Keratinocyte (primary cell): ENCODE results near the gene SLC4A2.

Experiments used
- EZH2 ChIP-seq: IDR thresholded peaks from one replicate; pipeline ENCODE4 v1.6.1; 2012; ENCODE audit warnings: inconsistent platforms, mild to moderate bottlenecking, low read length, moderate library complexity
- TF ChIP-seq, protein P1 (sequence below), 3 experiments: IDR thresholded peaks in 1 of 3; conservative IDR thresholded peaks in 1 of 3; optimal IDR thresholded peaks in 1 of 3; 2 replicates in 2 of 3; 3 replicates in 1 of 3; pipeline versions ENCODE3 to v1.5.1; 2011; ENCODE audit warnings: low read length in 3 of 3, mild to moderate bottlenecking in 3 of 3, moderate library complexity in 2 of 3, control low read depth in 1 of 3, inconsistent platforms in 1 of 3; ENCODE audit not compliant: insufficient read depth in 2 of 3; ENCODE audit errors: extremely low read depth in 1 of 3

DNA sequence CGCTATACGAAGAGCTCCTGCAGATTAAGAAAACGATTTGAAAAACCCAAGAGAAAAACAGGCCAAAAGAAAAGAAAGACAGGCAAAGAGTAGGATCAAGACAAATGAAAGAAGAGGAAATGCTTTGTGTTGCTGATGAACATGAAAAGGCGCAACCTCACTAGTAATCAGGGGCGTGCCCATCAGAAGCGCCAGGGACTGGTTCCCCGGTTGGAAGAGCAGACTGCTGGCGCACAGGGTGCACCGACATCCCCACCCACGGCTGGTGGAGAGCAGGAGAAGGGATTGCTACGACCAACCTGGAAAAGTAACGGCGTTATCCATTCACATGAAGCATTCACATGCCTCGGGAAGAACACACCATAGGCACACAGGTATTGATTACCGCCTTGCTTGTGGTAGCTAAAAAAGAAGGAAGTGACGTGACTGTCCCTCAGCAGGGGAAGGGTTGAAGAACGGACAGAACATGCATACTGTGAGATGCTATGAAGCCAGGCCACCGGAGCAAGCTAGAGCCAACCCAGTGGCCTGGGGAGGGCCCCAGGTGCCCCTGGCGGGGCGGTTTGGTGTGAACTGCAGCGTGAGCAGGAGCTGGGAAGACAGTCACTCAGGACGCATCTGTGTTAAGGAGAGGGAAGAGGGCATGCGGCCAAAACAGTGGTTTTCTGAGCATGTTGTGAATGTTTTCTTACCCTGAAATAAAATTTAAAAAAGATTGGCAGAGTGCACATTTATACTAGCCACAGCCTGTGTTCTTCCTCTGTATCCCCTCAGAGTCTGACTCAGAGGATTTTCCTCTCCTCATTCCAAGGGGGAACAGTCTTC is 45.2 kb downstream of the SLC4A2 start:
- TF ChIP-seq, protein P1, sequence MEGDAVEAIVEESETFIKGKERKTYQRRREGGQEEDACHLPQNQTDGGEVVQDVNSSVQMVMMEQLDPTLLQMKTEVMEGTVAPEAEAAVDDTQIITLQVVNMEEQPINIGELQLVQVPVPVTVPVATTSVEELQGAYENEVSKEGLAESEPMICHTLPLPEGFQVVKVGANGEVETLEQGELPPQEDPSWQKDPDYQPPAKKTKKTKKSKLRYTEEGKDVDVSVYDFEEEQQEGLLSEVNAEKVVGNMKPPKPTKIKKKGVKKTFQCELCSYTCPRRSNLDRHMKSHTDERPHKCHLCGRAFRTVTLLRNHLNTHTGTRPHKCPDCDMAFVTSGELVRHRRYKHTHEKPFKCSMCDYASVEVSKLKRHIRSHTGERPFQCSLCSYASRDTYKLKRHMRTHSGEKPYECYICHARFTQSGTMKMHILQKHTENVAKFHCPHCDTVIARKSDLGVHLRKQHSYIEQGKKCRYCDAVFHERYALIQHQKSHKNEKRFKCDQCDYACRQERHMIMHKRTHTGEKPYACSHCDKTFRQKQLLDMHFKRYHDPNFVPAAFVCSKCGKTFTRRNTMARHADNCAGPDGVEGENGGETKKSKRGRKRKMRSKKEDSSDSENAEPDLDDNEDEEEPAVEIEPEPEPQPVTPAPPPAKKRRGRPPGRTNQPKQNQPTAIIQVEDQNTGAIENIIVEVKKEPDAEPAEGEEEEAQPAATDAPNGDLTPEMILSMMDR (optimal IDR thresholded peaks at IDR 0.05 in 1 of 3, IDR thresholded peaks at IDR 0.05 in 1 of 3, conservative IDR thresholded peaks at IDR 0.05 in 1 of 3; ENCODE audit: extremely low read depth in 1 of 3, insufficient read depth in 2 of 3, low read length in 3 of 3): no peak
- no peak for TF ChIP-seq EZH2
